ENCODE measurements around the gene TTC12.

Gene TTC12, protein sequence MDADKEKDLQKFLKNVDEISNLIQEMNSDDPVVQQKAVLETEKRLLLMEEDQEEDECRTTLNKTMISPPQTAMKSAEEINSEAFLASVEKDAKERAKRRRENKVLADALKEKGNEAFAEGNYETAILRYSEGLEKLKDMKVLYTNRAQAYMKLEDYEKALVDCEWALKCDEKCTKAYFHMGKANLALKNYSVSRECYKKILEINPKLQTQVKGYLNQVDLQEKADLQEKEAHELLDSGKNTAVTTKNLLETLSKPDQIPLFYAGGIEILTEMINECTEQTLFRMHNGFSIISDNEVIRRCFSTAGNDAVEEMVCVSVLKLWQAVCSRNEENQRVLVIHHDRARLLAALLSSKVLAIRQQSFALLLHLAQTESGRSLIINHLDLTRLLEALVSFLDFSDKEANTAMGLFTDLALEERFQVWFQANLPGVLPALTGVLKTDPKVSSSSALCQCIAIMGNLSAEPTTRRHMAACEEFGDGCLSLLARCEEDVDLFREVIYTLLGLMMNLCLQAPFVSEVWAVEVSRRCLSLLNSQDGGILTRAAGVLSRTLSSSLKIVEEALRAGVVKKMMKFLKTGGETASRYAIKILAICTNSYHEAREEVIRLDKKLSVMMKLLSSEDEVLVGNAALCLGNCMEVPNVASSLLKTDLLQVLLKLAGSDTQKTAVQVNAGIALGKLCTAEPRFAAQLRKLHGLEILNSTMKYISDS

DNA sequence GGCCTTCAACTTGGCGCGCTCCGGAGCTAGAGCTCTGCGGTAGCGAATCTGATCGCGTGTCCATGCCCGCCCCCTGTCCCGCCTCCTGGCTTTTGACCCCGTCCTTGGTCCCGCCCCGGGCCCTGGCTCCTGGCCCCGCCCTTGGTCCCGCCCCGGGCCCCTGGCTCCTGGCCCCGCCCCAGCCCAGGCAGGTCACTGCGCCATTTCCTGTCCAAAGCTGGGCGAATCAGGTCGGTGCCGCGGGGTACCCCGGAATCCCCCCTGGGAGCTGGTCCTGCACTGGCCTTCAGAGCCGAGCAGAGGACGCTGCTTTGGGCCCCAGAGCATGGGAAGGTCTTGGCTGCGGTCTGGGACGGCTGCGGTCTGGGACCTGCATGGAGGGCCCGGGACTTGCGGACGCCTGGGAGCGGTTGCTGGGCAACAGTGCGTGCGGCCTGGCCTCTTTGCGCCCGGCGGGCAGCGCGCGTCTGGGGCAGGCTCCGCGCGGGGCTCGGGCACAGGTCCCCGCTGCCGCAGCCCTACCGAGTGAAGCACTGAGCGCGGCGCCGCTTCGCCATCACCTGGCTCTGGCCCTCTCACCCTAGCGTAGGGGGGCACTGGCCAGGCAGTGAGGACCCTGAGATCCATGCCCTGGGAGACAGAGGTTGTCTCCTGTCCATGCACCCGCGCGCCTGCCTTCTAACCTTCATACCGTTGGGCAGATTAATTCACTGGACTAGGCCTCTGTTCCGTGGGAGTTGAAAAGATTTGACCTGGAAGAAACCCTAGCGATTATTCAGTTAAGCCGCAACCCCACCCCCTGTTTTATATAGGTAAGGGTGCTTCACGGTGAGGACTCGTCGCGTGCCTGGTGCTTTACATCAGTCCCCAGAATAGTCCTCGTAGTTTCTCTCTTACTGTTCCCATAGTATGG, at the start of gene TTC12:
Gene TTC12, plus strand, starts transcription at position 195 of the 913 bp plus-strand sequence. CDS start 1,675 bp downstream, outside the sequence.
- DNase-seq: no peak

DNA sequence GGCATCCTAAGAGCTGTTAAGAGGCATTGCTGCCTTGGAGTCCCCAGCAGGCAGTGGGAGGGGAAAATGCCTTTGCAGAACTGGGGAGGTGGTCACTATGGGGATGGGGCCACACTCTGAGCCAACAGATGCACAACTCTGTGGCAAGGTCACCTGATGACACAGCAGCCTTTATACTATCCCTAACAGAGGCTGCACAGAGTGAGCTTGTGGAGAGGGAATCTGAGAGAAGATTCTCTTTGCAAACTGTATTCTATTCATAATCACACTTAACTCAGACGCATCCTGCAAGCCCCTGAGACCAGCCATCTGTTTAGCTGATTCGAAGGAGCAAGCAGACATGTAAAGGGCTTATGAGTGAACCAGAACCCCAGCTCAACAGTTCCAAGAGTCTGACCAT, 49.0 kb upstream of the TTC12 start:
- no peak for DNase-seq

GRCh38 chr11:113267493-113267892, 46.9 kb upstream of the TTC12 start:
- no peak for DNase-seq

- no peak for DNase-seq
Measured at GRCh38 chr11:113269096-113269495, 45.3 kb upstream of the TTC12 start.

DNA sequence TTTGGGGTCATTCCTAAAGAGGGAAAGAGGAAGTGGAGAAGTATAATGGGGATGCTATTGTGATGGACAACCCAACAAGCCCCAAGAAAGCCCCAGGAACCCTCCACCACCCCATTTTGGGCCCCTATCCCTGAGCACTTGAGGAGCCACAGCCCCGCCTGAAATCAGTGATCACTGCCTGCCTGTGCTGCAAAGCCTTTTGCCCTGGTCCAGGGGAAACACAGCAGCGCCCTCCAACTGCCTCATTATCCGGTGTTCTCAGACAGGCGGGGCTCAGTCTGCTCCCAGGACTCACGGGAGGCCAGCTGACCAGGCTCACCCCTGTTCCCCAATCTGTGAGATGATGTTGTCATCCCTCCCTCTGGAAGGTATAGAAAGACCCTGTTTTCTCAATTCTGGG, 44.7 kb upstream of the TTC12 start:
- no peak for DNase-seq

- no peak for DNase-seq
Measured at GRCh38 chr11:113270080-113270479, 44.3 kb upstream of the TTC12 start.

DNA sequence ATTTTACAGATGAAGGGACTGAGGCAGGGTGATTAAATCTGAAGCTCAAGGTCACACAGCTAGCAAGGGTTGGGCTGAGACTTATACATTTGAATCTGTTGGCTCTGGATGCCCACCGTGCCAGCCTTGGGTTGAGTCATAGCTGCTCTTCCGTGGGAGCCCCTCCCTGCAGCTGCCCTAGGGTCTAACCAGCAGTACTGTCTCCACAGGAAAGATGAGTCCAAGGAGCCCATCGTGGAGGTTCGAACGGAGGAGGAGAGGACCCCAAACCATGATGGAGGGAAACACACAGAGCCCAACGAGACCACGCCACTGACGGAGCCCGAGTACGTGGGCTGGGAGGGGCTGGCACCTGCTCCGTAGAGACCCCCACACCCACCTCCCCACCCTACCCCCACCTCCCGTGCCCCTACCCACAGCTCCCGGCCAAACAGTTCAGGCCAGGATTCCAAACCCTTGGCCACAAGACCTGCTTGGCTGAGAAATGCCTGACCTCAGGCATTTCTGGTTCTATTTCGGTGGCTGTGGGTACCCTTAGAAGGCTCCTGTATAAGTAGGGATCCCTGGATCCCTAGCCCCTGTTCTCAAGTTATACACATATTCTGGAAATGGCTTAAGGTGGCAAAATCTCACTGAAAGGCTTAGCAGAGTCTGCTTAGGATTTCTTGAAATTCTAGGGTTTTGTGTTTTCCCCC, 42.7 kb upstream of the TTC12 start:
- DNase-seq: no peak

GRCh38 chr11:113272281-113272680, 42.1 kb upstream of the TTC12 start:
- DNase-seq: no peak

DNA sequence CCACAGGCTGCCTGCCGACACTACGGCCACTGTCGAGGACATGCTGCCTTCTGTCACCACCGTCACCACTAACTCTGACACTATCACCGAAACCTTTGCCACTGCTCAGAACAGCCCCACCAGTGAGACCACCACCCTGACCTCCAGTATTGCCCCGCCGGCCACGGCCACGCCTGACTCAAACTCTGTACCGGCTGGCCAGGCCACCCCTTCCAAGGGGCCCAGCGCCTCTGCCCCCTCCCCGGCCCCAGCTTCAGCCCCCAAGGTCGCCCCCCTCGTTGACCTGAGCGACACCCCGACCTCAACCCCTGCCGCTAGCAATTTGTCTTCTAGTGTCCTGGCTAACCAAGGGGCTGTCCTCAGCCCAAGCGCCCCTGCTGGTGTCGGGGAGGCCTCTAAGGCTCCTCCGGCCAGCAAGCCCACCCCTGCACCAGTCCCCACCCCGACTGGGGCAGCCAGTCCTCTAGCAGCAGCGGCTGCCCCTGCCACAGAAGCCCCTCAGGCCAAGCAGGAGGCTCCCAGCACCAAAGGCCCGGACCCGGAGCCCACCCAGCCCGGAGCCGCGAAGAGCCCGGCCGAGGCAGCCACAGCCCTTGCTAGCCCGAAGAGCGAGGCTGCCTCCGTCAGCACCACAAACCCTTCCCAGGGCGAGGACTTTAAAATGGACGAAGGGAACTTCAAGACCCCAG, 41.3 kb upstream of the TTC12 start:
- DNase-seq: no peak

GRCh38 chr11:113273720-113274119, 40.7 kb upstream of the TTC12 start:
- DNase-seq: no peak

- no peak for DNase-seq
Measured at GRCh38 chr11:113274713-113275582, 39.4 kb upstream of the TTC12 start.

GRCh38 chr11:113275602-113276001, 38.8 kb upstream of the TTC12 start:
- DNase-seq: no peak

GRCh38 chr11:113276466-113276865, 37.9 kb upstream of the TTC12 start:
- no peak for DNase-seq

DNA sequence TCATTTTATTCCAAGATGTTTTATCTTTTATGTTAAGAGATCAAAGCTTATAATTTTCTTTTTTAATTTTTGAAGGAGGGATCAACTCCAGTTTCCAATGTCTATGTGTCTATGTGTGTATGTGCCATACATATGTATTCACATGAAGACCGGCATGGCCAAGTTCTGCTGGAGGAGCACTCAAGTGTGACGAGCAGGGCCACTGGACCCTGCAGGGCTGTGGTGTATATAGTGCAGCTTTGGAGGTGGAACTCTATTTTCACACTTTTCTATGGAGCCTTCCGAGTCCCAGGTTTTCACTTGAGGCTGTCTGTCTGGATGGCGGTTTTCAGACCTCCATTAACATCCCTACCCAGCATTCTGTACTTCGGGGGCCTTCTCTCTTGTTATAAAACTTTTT, 36.5 kb upstream of the TTC12 start:
- no peak for DNase-seq

- no peak for DNase-seq
Measured at GRCh38 chr11:113278481-113278880, 35.9 kb upstream of the TTC12 start.

- DNase-seq: no peak
Measured at GRCh38 chr11:113278925-113279324, 35.5 kb upstream of the TTC12 start.

DNA sequence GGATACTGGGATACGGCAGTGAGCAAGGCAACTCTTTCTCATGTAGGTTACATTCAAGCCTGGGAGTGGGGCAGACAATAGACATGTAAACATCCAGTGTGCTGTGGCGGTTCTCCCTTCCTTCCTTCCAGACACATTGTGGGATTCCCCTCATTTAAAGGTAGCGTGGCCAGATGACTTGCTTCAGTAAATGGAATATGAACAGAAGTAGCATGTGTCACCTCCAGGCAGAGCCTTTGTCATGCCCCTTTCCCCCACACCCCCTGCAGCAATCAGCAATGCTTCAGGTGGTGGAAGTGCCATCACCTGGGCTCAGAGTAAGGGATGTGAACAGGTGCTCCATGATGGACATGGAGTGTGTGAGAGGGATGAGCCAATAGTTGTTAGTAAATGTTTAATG, 34.8 kb upstream of the TTC12 start:
- DNase-seq: no peak

DNA sequence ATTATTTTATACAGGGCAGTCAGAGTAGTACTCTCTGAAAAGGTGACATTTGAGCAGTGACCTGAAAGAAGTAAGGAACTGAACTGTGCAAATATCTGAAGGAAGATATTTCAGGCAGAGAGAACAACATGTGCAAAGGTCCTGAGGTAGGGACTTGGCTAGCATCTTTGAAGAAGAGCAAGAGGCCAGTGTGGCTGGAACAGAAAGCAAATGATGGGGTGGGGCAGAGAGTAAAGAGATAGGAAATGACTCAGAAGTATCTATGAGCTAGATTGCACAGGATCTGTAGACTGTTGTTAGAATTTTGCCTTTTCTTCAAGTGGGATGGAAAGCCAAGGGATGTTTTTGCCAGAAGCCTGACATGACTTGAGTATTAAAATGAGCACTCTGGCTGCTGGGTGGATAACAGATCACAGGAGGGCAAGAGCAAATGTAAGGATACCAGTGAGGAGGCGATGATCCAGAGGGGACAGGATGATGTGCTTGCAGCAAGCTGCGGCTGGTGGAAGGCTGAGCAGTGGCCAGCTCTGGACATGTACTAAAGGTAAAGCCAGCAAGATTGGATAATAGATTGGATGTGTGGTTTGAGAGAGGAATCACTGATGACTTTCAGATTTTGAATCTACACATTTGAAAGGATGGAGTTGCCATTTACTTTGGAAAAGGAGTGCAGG, 33.2 kb upstream of the TTC12 start:
- no peak for DNase-seq

DNA sequence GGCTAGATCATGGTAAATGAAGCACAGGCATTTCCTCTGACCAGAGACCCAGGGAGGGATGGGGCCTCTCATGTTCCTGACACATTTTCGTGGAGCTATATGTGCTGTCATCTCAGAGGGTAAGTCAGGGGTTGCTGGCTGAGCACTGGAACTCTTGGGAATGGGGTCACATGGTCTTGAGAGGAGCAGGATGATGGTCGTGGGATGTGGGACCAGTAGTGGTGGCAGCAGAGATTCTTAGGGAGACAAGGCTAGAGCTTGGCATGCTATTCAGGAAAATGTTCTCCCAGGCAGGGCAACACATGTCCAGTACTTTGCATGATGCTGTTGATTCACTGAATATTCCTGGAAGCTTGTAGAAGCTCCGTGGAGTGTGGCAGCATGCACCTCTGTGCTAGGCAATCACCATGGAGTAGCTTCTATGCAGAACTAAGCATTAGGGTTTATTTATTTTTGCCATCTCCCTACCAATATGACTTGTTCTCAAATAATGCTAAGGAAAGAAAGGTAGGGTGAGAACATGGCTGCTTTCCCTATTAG, 31.4 kb upstream of the TTC12 start:
- DNase-seq: no peak

- no peak for DNase-seq
Measured at GRCh38 chr11:113283881-113284280, 30.5 kb upstream of the TTC12 start.

Data from NCI-H1417 treated with DMSO at 0.1 percent for 48 hours (cell line).